BLaER1 treated with 17β-estradiol and CSF1 and Interleukin-3, amounts not matched to agents 10 nM and 100 nM (cell line): Measurements from ENCODE around the gene EP400.

Experiments
- H3K27ac ChIP-seq, 11 experiments: shearing (Covaris generic); formaldehyde crosslinking; 2 replicates each; pipeline ENCODE4 v1.8.1; 2022
- H3K27me3 ChIP-seq, 11 experiments: shearing (Covaris generic); formaldehyde crosslinking; 2 replicates each; pipeline ENCODE4 v1.8.1; 2022
- H3K36me3 ChIP-seq, 11 experiments: shearing (Covaris generic); formaldehyde crosslinking; 2 replicates each; pipeline ENCODE4 v1.8.1; 2022
- H3K4me1 ChIP-seq, 10 experiments: shearing (Covaris generic); formaldehyde crosslinking; 2 replicates each; pipeline ENCODE4 v1.8.1; 2022
- H3K4me2 ChIP-seq, 11 experiments: shearing (Covaris generic); formaldehyde crosslinking; 2 replicates each; pipeline ENCODE4 v1.8.1; 2022
- H3K4me3 ChIP-seq, 10 experiments: shearing (Covaris generic); formaldehyde crosslinking; 2 replicates each; pipeline ENCODE4 v1.8.1; 2022
- H3K9ac ChIP-seq, 11 experiments: shearing (Covaris generic); formaldehyde crosslinking; 2 replicates each; pipeline ENCODE4 v1.8.1; 2022
- H3K9me3 ChIP-seq, 11 experiments: shearing (Covaris generic); formaldehyde crosslinking; replicated peaks in 1 of 11; 2 replicates each; pipeline ENCODE4 v1.8.1; 2022
- H4K20me1 ChIP-seq, 11 experiments: shearing (Covaris generic); formaldehyde crosslinking; 2 replicates each; pipeline ENCODE4 v1.8.1; 2022
- Cebpa-rat ChIP-seq, 11 experiments: shearing (Covaris generic); IDR thresholded peaks; 2 replicates each; pipeline ENCODE4 v1.8.1; 2022

The EP400 gene

DNA sequence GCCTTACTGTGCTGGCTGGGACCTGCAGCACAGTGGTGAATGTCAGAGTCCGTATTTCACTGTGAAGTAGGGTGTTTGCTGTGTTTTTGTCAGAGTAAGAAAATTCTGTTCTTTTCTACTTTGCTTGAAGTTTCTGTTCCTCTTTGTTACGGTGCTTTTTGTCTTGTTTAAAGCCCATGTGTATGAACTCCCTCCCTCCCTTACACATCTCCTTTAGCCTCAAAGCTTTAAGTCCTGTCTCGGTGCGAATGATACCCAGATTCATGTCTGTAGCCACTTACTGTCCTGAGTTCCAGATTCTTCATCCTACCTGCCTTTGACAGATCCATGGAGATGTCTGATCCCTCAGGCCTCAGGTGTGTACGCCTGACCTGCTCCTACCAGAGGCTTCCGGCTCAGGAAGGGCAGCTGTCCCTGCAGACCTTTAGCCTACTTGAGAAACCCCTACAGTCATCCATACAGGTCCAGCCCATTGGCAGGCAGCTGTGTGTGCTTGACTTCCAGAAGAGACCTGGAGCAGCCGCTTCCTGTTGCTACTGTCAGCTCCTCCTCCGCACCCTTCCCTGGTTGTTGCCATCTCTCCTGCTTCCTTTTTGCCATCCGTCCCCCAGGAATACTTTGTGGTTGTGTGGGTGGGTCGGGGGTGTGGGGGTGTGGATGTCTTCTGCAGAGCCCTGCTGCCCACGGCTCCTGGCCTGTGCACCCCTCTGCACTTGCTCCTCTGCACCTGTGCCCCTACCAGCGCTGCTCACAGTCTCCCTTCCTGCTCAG is 121.5 kb downstream of the EP400 start:
- peaks cover 0 to 11% (median 0%) of the 10 kb centered on the region in 11 experiments; a peak in 1 of 22 replicates for H3K27me3 ChIP-seq
- H3K27ac ChIP-seq = peak overlapping the region in 6 of 11 experiments; percentile 6 to 50 (median 36); a peak in 8 of 22 replicates
- peak overlapping the region; percentile 73 to 96 (median 87) for H3K4me2 ChIP-seq
- H3K9ac ChIP-seq = peak overlapping the region in 6 of 11 experiments; percentile 7 to 53 (median 24); a peak in 8 of 22 replicates
- no peaks in the 10 kb centered on the region for H3K9me3 ChIP-seq
- TF ChIP-seq Cebpa-rat (IDR thresholded peaks at IDR 0.05) = no peak
- H3K36me3 ChIP-seq = peaks cover 62 to 84% (median 72%) of the 10 kb centered on the region in 11 experiments
- H3K4me1 ChIP-seq = peaks cover 44 to 74% (median 68%) of the 10 kb centered on the region in 10 experiments
- peak overlapping the region in 6 of 10 experiments; percentile 0 to 25 (median 10); a peak in 3 of 20 replicates for H3K4me3 ChIP-seq
- H4K20me1 ChIP-seq = peaks cover 49 to 89% (median 65%) of the 10 kb centered on the region in 11 experiments

- H3K36me3 ChIP-seq = peaks cover 68 to 87% (median 76%) of the 10 kb centered on the region in 11 experiments
- TF ChIP-seq Cebpa-rat (IDR thresholded peaks at IDR 0.05) = no peak
- peak overlapping the region in 4 of 11 experiments; percentile 12 to 36 (median 26); a peak in 3 of 22 replicates for H3K9ac ChIP-seq
- peaks cover 0 to 11% (median 0%) of the 10 kb centered on the region in 11 experiments; a peak in 1 of 22 replicates for H3K27me3 ChIP-seq
- no peaks in the 10 kb centered on the region for H3K9me3 ChIP-seq
- no peak overlapping the region for H3K27ac ChIP-seq
- H4K20me1 ChIP-seq = peaks cover 42 to 83% (median 58%) of the 10 kb centered on the region in 11 experiments
- peaks cover 37 to 72% (median 62%) of the 10 kb centered on the region in 10 experiments for H3K4me1 ChIP-seq
- no peak overlapping the region for H3K4me3 ChIP-seq
- H3K4me2 ChIP-seq = peak overlapping the region; percentile 73 to 96 (median 87)
Measured at GRCh38 chr12:132071830-132072384, 122.2 kb downstream of the EP400 start.

- H3K27ac ChIP-seq = no peak overlapping the region
- H3K4me3 ChIP-seq = no peak overlapping the region
- H4K20me1 ChIP-seq = peaks cover 24 to 60% (median 35%) of the 10 kb centered on the region in 11 experiments; a peak in 21 of 22 replicates
- peaks cover 67 to 87% (median 76%) of the 10 kb centered on the region in 11 experiments for H3K36me3 ChIP-seq
- no peak overlapping the region for H3K4me2 ChIP-seq
- no peak overlapping the region for H3K9ac ChIP-seq
- no peaks in the 10 kb centered on the region for H3K27me3 ChIP-seq
- H3K4me1 ChIP-seq = peaks cover 29 to 49% (median 39%) of the 10 kb centered on the region in 10 experiments
- H3K9me3 ChIP-seq = no peaks in the 10 kb centered on the region
- no peak for TF ChIP-seq Cebpa-rat (IDR thresholded peaks at IDR 0.05)
Measured at GRCh38 chr12:132074216-132074615, 124.5 kb downstream of the EP400 start.

GRCh38 chr12:132075026-132075713 is 125.4 kb downstream of the EP400 start:
- Histone ChIP-seq H3K4me3 (no peak overlapping the region), H3K27ac (no peak overlapping the region), H3K4me1 (peaks cover 20 to 39% (median 29%) of the 10 kb centered on the region in 10 experiments), H4K20me1 (peaks cover 15 to 50% (median 26%) of the 10 kb centered on the region in 11 experiments; a peak in 21 of 22 replicates), H3K27me3 (no peaks in the 10 kb centered on the region), H3K36me3 (peaks cover 70 to 90% (median 78%) of the 10 kb centered on the region in 11 experiments), H3K9ac (no peak overlapping the region), H3K4me2 (no peak overlapping the region), H3K9me3 (no peaks in the 10 kb centered on the region)
- no peak for TF ChIP-seq Cebpa-rat (IDR thresholded peaks at IDR 0.05)

GRCh38 chr12:132075714-132076553 is 126.2 kb downstream of the EP400 start:
- peaks cover 12 to 32% (median 22%) of the 10 kb centered on the region in 10 experiments for H3K4me1 ChIP-seq
- peaks cover 12 to 43% (median 19%) of the 10 kb centered on the region in 11 experiments; a peak in 20 of 22 replicates for H4K20me1 ChIP-seq
- H3K9me3 ChIP-seq = no peaks in the 10 kb centered on the region
- no peak overlapping the region for H3K4me3 ChIP-seq
- no peak overlapping the region for H3K9ac ChIP-seq
- H3K4me2 ChIP-seq = no peak overlapping the region
- TF ChIP-seq Cebpa-rat (IDR thresholded peaks at IDR 0.05) = no peak
- no peak overlapping the region for H3K27ac ChIP-seq
- peaks cover 70 to 97% (median 83%) of the 10 kb centered on the region in 11 experiments for H3K36me3 ChIP-seq
- no peaks in the 10 kb centered on the region for H3K27me3 ChIP-seq

DNA sequence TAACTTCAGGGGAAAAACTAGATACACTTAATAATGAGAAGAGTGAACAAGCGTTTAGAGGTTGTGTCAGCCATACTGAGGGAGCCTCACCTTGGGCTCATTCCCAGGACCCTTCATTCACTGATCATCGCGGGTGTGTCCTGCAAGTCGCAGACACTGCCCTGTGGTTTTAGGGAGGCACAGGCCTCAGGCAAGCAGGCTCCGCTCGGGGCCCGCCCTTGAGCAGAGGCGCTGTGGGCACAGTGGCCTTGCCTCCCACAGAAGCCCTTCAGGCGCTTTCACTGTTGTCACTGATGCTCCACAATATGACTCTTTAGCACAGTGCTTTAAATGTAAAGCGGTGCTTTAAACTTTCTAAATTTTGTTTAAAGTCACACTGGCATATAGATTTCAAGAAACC is 127.0 kb downstream of the EP400 start:
- H3K9me3 ChIP-seq = no peaks in the 10 kb centered on the region
- H3K36me3 ChIP-seq = peaks cover 70 to 96% (median 86%) of the 10 kb centered on the region in 11 experiments
- no peak for TF ChIP-seq Cebpa-rat (IDR thresholded peaks at IDR 0.05)
- peaks cover 4 to 24% (median 14%) of the 10 kb centered on the region in 10 experiments for H3K4me1 ChIP-seq
- H3K27me3 ChIP-seq = no peaks in the 10 kb centered on the region
- H3K4me2 ChIP-seq = no peak overlapping the region; a peak in 1 of 22 replicates
- peaks cover 6 to 35% (median 12%) of the 10 kb centered on the region in 11 experiments; a peak in 20 of 22 replicates for H4K20me1 ChIP-seq
- no peak overlapping the region for H3K9ac ChIP-seq
- no peak overlapping the region for H3K4me3 ChIP-seq
- H3K27ac ChIP-seq = no peak overlapping the region

- no peak overlapping the region for H3K4me2 ChIP-seq
- H3K4me1 ChIP-seq = peaks cover 0 to 16% (median 6%) of the 10 kb centered on the region in 10 experiments; a peak in 10 of 20 replicates
- H3K4me3 ChIP-seq = no peak overlapping the region
- no peak overlapping the region for H3K9ac ChIP-seq
- H3K9me3 ChIP-seq = no peaks in the 10 kb centered on the region
- no peaks in the 10 kb centered on the region for H3K27me3 ChIP-seq
- peaks cover 70 to 89% (median 79%) of the 10 kb centered on the region in 11 experiments for H3K36me3 ChIP-seq
- no peak overlapping the region for H3K27ac ChIP-seq
- H4K20me1 ChIP-seq = peaks cover 0 to 27% (median 5%) of the 10 kb centered on the region in 11 experiments; a peak in 13 of 22 replicates
- TF ChIP-seq Cebpa-rat (IDR thresholded peaks at IDR 0.05) = no peak
Measured at GRCh38 chr12:132077322-132078100, 127.8 kb downstream of the EP400 start.
